Mesenchymal stem cell (in vitro differentiated cells and primary cell): ENCODE data around the gene SPNS1.

Experiments used
- DNase-seq: peaks from one replicate; pipeline ENCODE4 v3.0.0-alpha.2; 2013
- H2AFZ ChIP-seq: one replicate; pipeline ENCODE4 v1.6.1; 2013; ENCODE audit warnings: low read depth, mild to moderate bottlenecking, control low read depth, inconsistent platforms, low read length, moderate library complexity
- H2AK5ac ChIP-seq: 2 replicates; pipeline ENCODE4 v1.6.1; 2013; ENCODE audit warnings: low read length, moderate library complexity, mild to moderate bottlenecking, inconsistent platforms; ENCODE audit not compliant: severe bottlenecking
- H2BK120ac ChIP-seq: one replicate; pipeline ENCODE4 v1.6.1; 2013; ENCODE audit warnings: low read depth, mild to moderate bottlenecking, inconsistent platforms, low read length, moderate library complexity
- H2BK12ac ChIP-seq, 2 experiments: one replicate each; pipeline ENCODE4 v1.6.1; 2013; ENCODE audit warnings: inconsistent platforms in 2 of 2, low read length in 2 of 2, mild to moderate bottlenecking in 2 of 2, moderate library complexity in 2 of 2, control low read depth in 1 of 2
- H2BK15ac ChIP-seq: one replicate; pipeline ENCODE4 v1.6.1; 2013; ENCODE audit warnings: mild to moderate bottlenecking, low read depth, inconsistent platforms; ENCODE audit not compliant: poor library complexity, severe bottlenecking
- H2BK5ac ChIP-seq: 2 replicates; pipeline ENCODE4 v1.6.1; 2013; ENCODE audit warnings: low read depth, mild to moderate bottlenecking, low read length, control low read depth, inconsistent platforms; ENCODE audit not compliant: poor library complexity, severe bottlenecking
- H3K14ac ChIP-seq, 2 experiments: one replicate each; pipeline ENCODE4 v1.6.1; 2013; ENCODE audit warnings: inconsistent platforms in 2 of 2, low read length in 2 of 2, control low read depth in 1 of 2, mild to moderate bottlenecking in 1 of 2, moderate library complexity in 1 of 2
- H3K18ac ChIP-seq, 2 experiments: one replicate each; pipeline ENCODE4 v1.6.1; 2013; ENCODE audit warnings: inconsistent platforms in 2 of 2, low read length in 2 of 2, control low read depth in 1 of 2, low read depth in 1 of 2, mild to moderate bottlenecking in 1 of 2
- H3K23ac ChIP-seq, 2 experiments: one replicate each; pipeline ENCODE4 v1.6.1; 2013; ENCODE audit warnings: inconsistent platforms in 2 of 2, low read length in 2 of 2, mild to moderate bottlenecking in 2 of 2, moderate library complexity in 2 of 2, control low read depth in 1 of 2
- H3K27ac ChIP-seq: 2 replicates; pipeline ENCODE4 v1.5.1; 2013; ENCODE audit warnings: mild to moderate bottlenecking, moderate library complexity, low read length, control low read depth, inconsistent platforms; ENCODE audit not compliant: poor library complexity, severe bottlenecking
- H3K27me3 ChIP-seq, 2 experiments: 2 replicates each; pipeline versions ENCODE4 v1.6.1 to v1.7.0; 2013; ENCODE audit warnings: low read length in 2 of 2, mild to moderate bottlenecking in 2 of 2, moderate library complexity in 2 of 2, control low read depth in 1 of 2, inconsistent platforms in 1 of 2; ENCODE audit not compliant: control insufficient read depth in 1 of 2, insufficient read depth in 1 of 2
- H3K36me3 ChIP-seq, 2 experiments: 2 replicates each; pipeline versions ENCODE4 v1.6.1 to v1.7.0; 2013; ENCODE audit warnings: low read length in 2 of 2, control low read depth in 1 of 2, inconsistent platforms in 1 of 2, low read depth in 1 of 2, mild to moderate bottlenecking in 1 of 2; ENCODE audit not compliant: insufficient read depth in 2 of 2, control insufficient read depth in 1 of 2
- H3K4ac ChIP-seq, 2 experiments: one replicate each; pipeline ENCODE4 v1.6.1; 2013; ENCODE audit warnings: inconsistent platforms in 2 of 2, low read length in 2 of 2, mild to moderate bottlenecking in 2 of 2, moderate library complexity in 2 of 2, control low read depth in 1 of 2, low read depth in 1 of 2
- H3K4me1 ChIP-seq: 2 replicates; pipeline ENCODE4 v1.6.1; 2013; ENCODE audit warnings: low read depth, low read length, control low read depth; ENCODE audit not compliant: control insufficient read depth, insufficient read depth
- H3K4me2 ChIP-seq: 2 replicates; pipeline ENCODE4 v1.6.1; 2013; ENCODE audit warnings: low read length, mild to moderate bottlenecking, inconsistent platforms; ENCODE audit not compliant: poor library complexity, severe bottlenecking
- H3K4me3 ChIP-seq, 2 experiments: 2 replicates each; pipeline versions ENCODE4 v1.5.1 to v1.7.0; 2013; ENCODE audit warnings: low read length in 2 of 2, mild to moderate bottlenecking in 2 of 2, control low read depth in 1 of 2, low read depth in 1 of 2; ENCODE audit not compliant: insufficient read depth in 1 of 2
- H3K79me1 ChIP-seq: replicated peaks from 2 replicates; pipeline ENCODE4 v1.6.1; 2013; ENCODE audit warnings: mild to moderate bottlenecking, control low read depth, low read length, inconsistent platforms; ENCODE audit not compliant: poor library complexity, severe bottlenecking
- H3K9ac ChIP-seq: 2 replicates; pipeline ENCODE4 v1.7.0; 2013; ENCODE audit warnings: mild to moderate bottlenecking, low read length, moderate library complexity
- H3K9me3 ChIP-seq: 2 replicates; pipeline ENCODE4 v1.7.0; 2013; ENCODE audit warnings: mild to moderate bottlenecking, low read length; ENCODE audit not compliant: control insufficient read depth
- H4K8ac ChIP-seq: one replicate; pipeline ENCODE4 v1.6.1; 2013; ENCODE audit warnings: inconsistent platforms, mild to moderate bottlenecking, low read length, moderate library complexity
- H4K91ac ChIP-seq: one replicate; pipeline ENCODE4 v1.6.1; 2013; ENCODE audit warnings: mild to moderate bottlenecking, low read length, inconsistent platforms
- WGBS: methylation state at CpG from one replicate; pipeline ENCODE4 v1.1.7; 2013; ENCODE audit warnings: mixed read lengths; 5-methylcytosine and 5-hydroxymethylcytosine counted together

SPNS1 gene

DNA sequence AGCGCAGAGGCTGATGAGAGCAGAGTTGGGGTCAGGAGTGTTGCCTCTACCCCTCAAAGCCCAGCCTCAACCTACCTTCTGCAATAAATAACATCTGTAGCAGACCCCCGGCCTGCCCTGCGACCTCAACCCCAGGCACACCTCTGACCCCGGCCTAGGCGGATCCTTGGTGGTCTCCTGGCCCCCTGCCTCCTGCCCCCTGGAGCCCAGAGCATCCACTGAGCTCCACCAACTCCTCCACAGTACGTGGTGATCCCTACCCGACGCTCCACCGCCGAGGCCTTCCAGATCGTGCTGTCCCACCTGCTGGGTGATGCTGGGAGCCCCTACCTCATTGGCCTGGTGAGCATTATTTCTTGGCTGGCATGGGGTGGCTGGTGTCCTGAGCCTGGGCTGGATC lies 8.4 kb downstream of the SPNS1 start:
- H3K9ac ChIP-seq = no peak overlapping the region
- H2BK5ac ChIP-seq = no peak overlapping the region
- H3K9me3 ChIP-seq = peaks cover 14% of the 10 kb centered on the region
- no peak overlapping the region for H2AK5ac ChIP-seq
- H3K23ac ChIP-seq = no peak overlapping the region
- no peak for DNase-seq
- no peak overlapping the region for H4K8ac ChIP-seq
- no peak overlapping the region for H2BK12ac ChIP-seq
- no peak overlapping the region for H2BK120ac ChIP-seq
- no peak overlapping the region for H3K18ac ChIP-seq
- no peak overlapping the region for H3K14ac ChIP-seq
- WGBS = 97% methylated on average over 11 of the region's 11 CpGs
- no peak overlapping the region for H3K4ac ChIP-seq
- no peaks in the 10 kb centered on the region for H3K27me3 ChIP-seq
- H4K91ac ChIP-seq = peak overlapping the region; percentile 54
- H3K4me1 ChIP-seq = no peaks in the 10 kb centered on the region
- no peak overlapping the region for H3K4me2 ChIP-seq
- no peak overlapping the region for H2BK15ac ChIP-seq
- peaks cover 80 to 93% of the 10 kb centered on the region in 2 experiments for H3K36me3 ChIP-seq
- peaks cover 32% of the 10 kb centered on the region for H3K79me1 ChIP-seq
- no peak overlapping the region for H3K4me3 ChIP-seq
- no peak overlapping the region for H3K27ac ChIP-seq
- no peak overlapping the region for H2AFZ ChIP-seq

DNA sequence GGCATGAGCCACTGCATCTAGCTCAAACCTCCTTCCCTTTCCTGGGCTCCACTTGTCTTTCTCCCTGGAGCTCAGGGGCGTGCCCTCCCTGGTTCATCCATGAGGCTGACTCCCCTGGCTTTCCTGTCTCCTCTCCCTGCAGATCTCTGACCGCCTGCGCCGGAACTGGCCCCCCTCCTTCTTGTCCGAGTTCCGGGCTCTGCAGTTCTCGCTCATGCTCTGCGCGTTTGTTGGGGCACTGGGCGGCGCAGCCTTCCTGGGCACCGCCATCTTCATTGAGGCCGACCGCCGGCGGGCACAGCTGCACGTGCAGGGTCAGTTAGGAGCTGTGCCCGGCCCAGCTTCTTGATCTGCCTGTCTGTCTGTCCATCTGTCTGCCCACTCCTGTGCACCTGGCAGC lies 9.1 kb downstream of the SPNS1 start:
- Histone ChIP-seq H2AK5ac (no peak overlapping the region), H3K14ac (no peak overlapping the region), H3K9ac (no peak overlapping the region), H3K4me3 (no peak overlapping the region), H3K4me2 (no peak overlapping the region), H3K27ac (no peak overlapping the region), H3K4ac (no peak overlapping the region), H2AFZ (no peak overlapping the region), H2BK12ac (no peak overlapping the region), H2BK120ac (no peak overlapping the region), H3K4me1 (no peaks in the 10 kb centered on the region), H3K27me3 (no peaks in the 10 kb centered on the region), H2BK5ac (no peak overlapping the region), H4K91ac (no peak overlapping the region), H3K23ac (no peak overlapping the region), H4K8ac (no peak overlapping the region), H3K36me3 (peaks cover 80 to 94% of the 10 kb centered on the region in 2 experiments), H3K9me3 (peaks cover 14% of the 10 kb centered on the region), H3K18ac (no peak overlapping the region), H2BK15ac (no peak overlapping the region), H3K79me1 (peaks cover 26% of the 10 kb centered on the region)
- DNase-seq = no peak
- 95% methylated on average over 18 of the region's 18 CpGs for WGBS

DNA sequence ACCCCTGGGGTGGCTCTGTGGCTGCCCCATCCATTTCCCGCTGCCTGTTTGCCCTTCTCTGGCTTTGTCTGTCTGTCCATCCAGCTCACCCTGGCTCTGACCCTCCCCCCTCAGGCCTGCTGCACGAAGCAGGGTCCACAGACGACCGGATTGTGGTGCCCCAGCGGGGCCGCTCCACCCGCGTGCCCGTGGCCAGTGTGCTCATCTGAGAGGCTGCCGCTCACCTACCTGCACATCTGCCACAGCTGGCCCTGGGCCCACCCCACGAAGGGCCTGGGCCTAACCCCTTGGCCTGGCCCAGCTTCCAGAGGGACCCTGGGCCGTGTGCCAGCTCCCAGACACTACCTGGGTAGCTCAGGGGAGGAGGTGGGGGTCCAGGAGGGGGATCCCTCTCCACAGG lies 9.5 kb downstream of the SPNS1 start:
- Histone ChIP-seq H3K4ac (no peak overlapping the region), H3K4me2 (no peak overlapping the region), H4K8ac (no peak overlapping the region), H3K79me1 (peaks cover 23% of the 10 kb centered on the region), H3K36me3 (peaks cover 77 to 95% of the 10 kb centered on the region in 2 experiments), H2AK5ac (no peak overlapping the region), H4K91ac (no peak overlapping the region), H2BK5ac (no peak overlapping the region), H2AFZ (no peak overlapping the region), H3K18ac (no peak overlapping the region), H3K4me3 (no peak overlapping the region), H3K14ac (no peak overlapping the region), H3K23ac (no peak overlapping the region), H3K9me3 (peaks cover 14% of the 10 kb centered on the region), H2BK12ac (no peak overlapping the region), H3K27me3 (no peaks in the 10 kb centered on the region), H2BK120ac (no peak overlapping the region), H2BK15ac (no peak overlapping the region), H3K9ac (no peak overlapping the region), H3K27ac (no peak overlapping the region), H3K4me1 (no peaks in the 10 kb centered on the region)
- DNase-seq = no peak
- WGBS = 91% methylated on average over 12 of the region's 12 CpGs

DNA sequence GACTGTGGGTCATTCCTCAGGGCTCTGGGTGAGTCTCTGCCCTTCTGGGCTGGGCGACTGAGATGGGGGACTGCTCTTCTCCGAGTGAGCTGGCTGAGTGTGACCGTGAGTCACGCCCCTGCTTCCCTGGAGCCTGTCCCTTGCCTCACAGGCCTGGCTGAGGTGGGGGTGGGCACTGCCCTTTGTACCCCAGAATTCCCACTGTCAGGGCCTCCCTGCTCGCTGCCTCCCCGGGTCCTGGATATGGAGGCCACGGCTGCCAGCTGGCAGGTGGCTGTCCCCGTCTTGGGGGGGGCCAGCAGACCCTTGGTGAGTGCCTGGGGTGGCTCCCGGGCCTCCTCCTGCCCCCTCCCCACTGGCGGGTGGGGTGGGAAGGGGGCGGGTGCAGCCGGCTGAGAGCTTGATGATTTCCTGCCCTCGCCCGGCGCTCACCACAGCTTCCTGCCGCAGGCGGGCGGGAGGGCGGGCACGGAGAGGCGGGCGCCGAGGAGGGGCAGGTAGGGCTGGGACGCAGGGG lies 10.1 kb downstream of the SPNS1 start, which contains the start of gene LAT:
Gene LAT, plus strand, starts transcription at position 434 of the 517 bp plus-strand sequence. CDS start 366 bp downstream, outside the sequence.
- 90% methylated on average over 11 of the region's 24 CpGs for WGBS
- Histone ChIP-seq H3K36me3 (peaks cover 78 to 95% of the 10 kb centered on the region in 2 experiments), H3K18ac (no peak within 1 kb of the TSS), H2BK5ac (no peak within 1 kb of the TSS), H3K4me2 (no peak within 1 kb of the TSS), H2AFZ (no peak within 1 kb of the TSS), H3K4me3 (no peak within 1 kb of the TSS), H4K8ac (no peak within 1 kb of the TSS), H2BK15ac (no peak within 1 kb of the TSS), H2BK12ac (no peak within 1 kb of the TSS), H2BK120ac (no peak within 1 kb of the TSS), H3K9me3 (peaks cover 14% of the 10 kb centered on the region), H4K91ac (no peak within 1 kb of the TSS), H3K4ac (no peak within 1 kb of the TSS), H3K27ac (no peak within 1 kb of the TSS), H3K79me1 (peaks cover 21% of the 10 kb centered on the region), H3K27me3 (no peaks in the 10 kb centered on the region), H3K4me1 (no peaks in the 10 kb centered on the region), H3K23ac (peak within 1 kb of the TSS in 1 of 2 experiments; percentile 42), H2AK5ac (no peak within 1 kb of the TSS), H3K9ac (no peak within 1 kb of the TSS), H3K14ac (no peak within 1 kb of the TSS)
- DNase-seq = no peak
